Bone marrow (tissue), 2 donors: ENCODE data around the gene ANKRD53.

Source experiments
- DNase-seq, 2 donors: peaks; one replicate each; lab custom pipeline; 2025; lab: John Stamatoyannopoulos, UW

Gene ANKRD53, protein sequence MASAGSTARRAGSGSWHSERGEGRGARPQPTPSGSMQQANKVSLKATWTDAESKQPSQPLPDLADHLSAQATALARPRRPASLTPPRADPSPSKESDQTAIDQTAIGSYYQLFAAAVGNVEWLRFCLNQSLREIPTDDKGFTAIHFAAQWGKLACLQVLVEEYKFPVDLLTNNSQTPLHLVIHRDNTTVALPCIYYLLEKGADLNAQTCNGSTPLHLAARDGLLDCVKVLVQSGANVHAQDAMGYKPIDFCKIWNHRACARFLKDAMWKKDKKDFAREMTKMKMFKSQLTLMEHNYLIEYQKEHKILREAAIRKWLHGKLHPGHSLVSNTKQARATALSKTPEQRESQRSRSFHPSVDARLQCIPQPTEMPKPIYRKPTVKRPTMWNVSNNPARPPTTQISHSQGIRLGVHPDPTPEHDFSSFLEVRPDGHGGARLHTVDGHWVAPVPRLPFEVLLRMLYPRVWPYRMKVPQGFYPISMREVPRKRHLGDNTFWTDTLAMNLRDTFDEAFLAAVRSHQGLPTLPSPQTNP

DNA sequence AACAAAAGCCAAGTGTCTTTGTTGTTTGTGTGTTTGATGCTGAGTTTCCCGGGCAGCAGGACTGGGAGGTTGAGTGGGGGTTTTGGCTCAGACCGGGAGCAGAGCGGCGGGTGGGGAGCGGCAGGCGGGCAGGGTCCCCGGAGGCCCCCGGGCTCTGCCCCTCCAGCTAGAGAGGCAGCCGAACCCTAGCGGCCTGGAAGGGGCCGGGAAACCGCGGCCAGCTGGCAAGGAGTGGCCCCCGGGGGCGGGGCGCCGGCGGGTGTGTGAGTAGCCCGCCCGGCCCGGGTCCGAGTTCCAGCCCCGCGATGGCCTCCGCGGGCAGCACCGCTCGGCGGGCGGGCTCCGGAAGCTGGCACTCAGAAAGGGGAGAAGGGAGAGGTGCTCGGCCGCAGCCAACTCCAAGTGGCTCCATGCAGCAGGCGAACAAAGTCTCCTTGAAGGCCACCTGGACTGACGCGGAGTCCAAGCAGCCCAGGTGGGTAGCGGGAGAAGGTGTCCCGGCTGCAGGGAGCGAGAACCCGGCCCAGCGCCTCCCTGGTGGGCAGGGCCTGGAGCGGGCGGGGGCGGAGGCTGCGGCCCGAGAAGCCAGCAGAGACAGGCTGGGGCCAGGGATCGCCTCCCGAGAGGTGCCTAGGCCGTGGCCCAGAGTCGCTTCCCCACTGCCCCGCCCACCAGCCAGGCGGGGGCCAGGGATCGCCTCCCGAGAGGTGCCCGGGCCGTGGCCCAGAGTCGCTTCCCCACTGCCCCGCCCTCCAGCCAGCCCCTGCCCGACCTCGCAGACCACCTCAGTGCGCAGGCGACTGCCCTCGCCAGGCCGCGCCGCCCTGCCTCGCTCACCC is at the start of gene ANKRD53:
Gene ANKRD53 (plus strand): TSS at position 290 of the 839 bp plus-strand sequence. CDS start 16 bp downstream, at position 306.
- DNase-seq = no peak

DNA sequence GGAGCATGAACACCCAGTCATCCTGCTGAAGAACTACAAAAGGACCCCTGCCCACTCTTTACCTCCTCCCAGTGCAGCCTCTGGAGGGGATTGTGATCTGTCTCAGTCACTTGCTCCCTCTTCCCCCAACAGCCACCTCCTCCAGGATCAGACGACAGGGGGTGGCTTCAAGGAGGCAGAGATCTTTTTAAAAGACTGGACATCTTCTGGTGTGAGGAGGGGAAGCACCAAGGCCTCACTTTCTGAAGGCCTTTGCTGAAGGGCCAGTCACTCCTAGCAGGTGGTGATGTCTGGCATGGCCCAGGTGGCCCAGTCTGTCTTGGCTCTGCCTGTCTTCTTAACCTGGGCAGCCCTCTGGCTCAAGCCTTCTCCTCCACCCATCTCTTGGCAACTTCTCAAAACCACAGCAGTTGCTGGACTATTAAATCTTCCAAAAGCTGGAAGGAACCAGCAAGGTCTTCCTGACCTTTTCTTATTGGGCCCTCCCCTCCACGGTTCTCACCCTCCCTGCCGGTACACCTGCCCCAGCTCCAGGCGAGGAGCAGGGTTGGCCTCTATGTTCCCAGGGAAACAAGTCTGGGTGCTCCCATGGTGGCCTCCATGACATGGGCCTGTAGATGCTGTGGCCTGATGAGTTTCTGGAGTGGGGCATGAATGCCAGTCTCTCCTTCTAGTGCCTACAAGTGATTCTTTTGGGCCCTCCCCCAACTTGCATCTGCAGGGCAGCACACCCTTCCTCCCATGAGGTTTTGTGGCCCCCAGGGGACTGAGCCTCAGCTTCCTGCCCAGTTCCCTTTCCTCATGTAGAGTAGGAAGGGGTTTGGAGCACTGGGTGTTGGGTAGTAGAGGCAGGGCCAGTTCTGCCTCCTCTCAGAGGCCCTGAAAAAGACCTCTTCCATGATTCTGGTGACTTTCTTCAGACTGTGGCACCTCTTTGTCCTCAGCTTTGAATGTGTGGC is 47.8 kb upstream of the ANKRD53 start:
- DNase-seq = no peak

DNA sequence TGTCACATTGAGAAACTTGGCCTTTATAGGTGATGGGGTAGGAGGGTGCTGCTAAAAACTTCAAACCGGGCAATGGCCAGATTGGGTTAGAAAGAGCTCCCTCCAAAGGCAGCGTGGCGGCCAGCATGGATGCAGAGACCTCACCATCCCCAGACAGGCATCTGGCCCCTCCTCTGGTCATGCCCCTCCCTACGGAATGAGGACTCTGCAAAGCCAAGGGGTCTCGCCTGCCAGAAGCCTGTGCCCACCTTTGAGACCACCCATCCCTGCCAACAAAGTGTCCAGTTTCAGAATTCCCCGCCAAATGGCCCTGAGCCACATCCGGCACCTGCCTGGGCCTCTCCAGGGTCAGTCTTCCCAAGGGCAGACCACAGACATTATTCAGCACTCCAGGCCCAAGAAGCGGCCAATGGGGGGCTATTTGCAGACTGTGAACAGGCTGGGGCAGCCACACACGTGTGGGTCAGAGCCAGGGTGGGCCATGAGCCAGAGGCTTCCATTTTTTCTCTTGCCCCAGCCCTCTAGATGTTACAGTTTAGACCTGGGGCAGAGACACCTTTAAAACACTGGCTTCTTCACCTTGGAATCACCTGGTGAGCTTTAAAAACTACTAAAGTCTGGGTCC is 46.9 kb upstream of the ANKRD53 start:
- no peak for DNase-seq

DNA sequence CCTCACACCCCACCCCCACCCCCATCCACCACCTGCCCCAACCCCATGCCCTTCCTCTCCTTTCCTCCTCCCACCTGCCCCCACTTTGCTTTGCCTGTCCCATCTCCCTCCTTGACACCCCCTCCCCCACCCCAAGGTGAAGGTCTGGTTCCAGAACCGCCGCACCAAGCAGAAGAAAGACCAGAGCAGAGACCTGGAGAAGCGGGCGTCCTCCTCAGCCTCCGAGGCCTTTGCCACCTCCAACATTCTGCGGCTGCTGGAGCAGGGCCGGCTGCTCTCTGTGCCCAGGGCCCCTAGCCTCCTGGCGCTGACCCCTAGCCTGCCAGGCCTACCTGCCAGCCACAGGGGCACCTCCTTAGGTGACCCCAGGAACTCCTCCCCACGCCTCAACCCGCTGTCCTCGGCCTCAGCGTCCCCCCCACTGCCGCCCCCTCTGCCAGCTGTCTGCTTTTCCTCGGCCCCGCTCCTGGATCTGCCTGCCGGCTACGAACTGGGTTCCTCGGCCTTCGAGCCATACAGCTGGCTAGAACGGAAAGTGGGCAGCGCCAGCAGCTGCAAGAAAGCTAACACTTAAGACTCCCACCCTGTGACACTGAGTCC is 45.7 kb upstream of the ANKRD53 start:
- no peak for DNase-seq

DNA sequence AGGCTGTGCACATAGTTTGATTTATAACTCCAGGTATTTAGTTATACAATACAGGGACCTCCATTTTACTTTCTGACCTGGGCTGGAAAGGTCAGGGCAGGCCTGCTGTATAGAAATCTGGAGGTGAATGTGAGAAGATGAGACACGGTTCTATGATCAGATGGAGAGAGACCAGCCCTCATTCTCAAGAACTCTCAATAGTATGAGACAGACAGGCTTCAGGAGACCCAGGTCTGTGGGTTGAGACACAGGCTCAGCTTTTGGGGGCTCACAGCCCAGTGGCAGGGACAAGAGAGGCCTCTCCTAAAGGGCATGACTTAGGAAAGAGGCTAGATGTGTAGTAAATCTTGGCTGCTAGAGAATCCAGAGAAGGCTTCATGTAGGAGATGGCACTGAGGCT is 43.4 kb upstream of the ANKRD53 start:
- DNase-seq = no peak

DNA sequence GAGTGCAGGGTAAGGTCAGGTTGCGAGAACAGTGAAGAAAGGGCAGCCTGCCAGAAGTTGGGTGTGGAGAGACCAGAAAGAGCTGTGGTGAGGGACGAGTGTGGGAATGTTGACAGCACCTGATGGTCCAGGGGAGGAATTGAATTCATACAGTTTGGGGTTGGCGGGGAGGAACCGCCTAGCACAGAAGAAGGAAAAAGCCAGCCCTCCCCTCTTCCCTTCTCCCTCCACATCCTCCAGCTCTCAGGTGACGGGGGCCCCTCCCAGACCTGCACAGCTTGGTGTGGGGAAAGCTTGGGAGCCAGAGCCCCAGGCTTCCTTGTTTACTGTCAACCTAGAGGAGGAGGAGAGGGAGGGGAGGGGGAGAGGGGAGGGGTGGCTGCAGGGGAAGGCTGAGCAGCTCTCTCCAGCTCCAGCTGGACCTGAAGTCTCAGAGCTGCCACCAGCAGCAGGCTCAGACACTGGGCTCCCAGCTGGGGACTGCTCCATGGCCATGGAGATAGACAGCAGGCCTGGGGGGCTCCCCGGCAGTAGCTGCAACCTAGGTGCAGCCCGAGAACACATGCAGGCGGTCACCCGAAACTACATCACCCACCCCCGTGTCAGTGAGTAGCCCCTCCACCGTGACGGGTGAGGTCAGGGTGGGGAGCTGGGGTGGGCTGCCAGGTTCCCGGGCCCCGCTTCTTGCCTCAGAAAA is 42.8 kb upstream of the ANKRD53 start, which contains the start of gene ATP6V1B1:
Gene ATP6V1B1 (plus strand): TSS at position 433 of the 697 bp plus-strand sequence. CDS start 55 bp downstream, at position 488.
- no peak for DNase-seq

DNA sequence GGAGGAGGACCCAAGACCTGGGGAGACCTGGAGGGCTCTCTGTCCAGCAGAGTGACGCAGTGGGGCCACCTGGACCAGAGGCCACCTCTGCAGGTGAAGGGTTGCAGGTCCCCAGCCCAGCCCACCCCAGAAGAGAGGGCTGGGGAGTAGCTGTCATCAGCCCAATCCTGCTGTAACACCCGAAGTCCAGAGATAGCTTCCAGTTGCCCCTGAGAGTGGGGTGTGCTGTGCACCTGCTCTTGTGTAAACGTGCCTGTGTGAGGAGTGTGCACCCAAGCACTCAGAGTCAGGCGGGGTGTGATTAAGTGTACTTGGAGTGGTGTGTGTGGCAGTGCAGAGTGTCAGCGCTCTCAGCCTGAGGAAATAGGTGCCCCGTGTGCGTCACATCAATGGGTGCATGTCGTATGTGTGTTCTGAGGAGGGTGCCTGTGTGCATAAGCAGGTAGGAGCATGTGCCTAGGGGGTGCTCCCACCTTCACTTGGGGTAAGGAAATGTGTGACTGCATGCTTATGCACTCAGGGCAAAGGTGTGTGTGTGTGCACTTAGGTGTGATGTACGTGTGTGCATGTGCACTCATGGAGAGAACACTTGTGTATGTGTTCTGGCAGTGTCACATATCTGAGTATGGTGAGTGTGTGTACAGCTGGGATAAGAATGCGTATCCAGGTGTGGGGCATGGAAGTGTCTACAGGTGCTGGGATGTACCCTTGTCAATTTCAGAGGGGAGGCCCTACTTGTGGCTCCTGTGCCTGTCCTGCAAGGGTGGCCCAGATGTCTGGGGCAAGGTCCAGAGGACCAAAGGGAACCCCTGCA is 42.1 kb upstream of the ANKRD53 start:
- DNase-seq = no peak

DNA sequence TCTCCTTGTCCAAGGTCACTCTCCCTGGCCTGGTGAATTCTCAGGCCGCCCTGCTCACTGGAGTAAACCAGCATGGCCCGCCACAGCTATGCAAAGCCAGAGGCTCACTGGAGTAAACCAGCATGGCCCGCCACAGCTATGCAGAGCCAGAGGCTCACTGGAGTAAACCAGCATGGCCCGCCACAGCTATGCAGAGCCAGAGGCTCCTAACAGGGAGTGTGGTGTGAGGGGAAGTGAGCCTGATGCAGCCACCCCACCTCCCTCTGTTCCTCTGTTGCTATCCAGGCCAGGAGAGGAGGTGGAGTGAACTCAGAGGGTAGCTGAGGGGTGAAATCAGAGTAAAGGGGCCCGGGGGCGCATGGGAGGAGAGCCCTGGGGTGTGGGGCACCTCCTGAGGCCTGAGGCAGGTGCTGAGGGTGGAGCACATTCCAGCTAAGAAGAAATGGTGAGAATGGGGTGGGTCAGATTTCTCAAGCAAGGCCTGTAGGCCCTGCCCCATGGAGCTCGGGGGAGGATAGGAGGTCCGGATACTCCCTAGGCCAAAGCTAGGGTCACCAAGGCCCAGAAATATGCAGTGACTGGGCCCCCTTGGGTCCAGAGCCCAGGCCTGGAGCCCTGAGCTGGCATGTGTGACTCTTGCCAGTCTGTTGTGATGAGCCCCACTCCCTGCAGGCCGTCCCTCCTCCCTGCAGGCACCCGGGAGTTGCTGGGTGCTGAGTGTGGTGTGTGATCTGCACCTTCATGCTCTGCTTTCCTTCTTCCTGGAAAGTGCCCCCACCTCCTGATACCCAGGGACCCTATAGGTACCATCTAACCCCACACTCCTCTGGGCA is 41.2 kb upstream of the ANKRD53 start:
- DNase-seq = no peak

DNA sequence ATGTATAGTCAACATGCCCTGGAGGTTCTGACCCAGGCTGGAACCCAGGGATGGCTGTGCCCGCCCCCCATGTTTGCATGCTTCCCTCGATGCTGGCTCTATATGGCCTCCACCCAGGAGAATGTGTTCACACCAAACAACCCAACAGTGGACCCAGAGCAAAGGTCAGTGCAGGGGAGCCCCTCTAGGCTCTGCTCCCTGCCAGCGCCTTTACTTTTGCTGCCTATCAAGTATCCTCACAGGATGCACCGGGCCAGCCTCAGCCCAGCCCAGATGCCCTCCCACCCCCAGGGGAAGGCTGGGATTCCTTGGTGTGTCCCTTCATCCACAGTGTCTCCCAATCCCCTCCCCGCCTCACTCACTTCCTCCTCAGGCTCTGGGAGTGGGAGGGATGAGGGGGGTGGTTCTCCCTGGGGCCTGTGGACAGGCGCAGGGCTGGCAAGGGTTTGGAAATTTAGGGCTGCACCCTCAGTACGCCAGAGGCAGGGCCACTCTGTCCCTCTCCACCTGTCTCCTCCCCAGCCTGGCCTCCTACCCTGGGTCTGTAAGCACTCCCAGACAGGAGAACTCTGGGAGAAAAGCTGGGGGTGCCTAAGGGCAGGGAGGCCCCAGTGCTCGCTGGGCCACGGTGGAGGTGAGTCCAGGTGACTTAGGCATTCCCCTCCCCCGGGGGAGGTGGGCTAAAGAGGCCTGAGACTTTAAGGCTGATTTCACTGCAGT is 40.4 kb upstream of the ANKRD53 start:
- DNase-seq = no peak

DNA sequence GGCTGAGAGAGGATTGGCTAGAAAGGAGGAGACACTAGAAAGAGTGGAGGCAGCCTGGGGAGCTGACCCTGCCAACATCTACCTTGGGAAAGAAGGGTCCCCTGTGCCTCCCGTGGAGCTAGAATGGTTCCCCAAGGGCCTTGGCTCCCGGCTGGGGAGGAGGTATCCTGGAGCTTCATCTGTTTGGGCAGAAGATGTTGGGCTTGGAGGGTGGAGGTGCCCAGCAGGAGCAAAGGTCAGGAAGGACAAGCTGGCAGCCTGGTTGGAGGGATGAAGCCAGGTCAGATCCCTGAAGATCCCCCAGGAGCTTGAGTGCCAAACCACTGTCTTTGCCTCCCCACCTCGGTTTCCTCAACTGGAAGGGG is 39.9 kb upstream of the ANKRD53 start:
- DNase-seq = no peak

DNA sequence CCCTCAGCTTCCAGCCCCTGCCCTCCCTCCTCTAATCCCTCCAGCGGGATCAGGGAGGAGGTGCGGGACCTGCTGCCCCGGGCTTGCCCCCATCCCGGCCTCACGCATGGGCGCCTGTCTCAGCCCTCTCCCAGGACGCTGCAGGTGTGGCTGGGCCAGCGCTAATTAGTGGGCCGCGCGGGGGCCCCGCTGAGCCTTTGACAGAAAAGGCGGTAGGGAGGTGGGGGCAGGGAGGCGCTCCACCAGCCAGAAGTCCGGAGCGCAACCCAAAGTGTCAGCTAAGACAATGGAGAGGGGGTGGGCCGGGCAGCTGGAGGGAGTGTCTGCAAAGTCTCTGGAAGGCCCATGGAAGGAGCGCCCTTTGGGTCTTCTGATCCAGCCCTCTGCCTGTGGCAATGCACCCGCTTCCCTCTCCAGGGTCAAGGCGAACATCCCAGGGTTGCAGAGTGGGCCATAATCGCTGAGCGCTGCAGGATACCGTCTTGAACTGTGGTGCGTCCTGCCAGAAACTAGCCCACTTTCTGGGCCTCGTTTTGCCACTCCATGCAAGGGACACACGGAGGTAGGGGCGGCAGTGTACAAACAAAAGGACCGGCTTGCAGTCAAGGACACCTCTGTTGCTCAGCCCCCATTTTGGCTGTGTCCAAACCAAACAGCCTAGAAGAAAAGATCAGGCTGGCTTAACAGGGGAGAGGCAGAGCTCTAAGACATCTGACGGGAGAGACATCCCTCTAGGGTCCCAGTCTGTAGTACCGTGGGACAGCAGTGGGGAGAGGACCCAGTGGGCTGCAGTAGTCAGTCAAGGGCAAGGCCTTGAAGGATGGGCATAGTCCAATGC is 39.2 kb upstream of the ANKRD53 start:
- no peak for DNase-seq

DNA sequence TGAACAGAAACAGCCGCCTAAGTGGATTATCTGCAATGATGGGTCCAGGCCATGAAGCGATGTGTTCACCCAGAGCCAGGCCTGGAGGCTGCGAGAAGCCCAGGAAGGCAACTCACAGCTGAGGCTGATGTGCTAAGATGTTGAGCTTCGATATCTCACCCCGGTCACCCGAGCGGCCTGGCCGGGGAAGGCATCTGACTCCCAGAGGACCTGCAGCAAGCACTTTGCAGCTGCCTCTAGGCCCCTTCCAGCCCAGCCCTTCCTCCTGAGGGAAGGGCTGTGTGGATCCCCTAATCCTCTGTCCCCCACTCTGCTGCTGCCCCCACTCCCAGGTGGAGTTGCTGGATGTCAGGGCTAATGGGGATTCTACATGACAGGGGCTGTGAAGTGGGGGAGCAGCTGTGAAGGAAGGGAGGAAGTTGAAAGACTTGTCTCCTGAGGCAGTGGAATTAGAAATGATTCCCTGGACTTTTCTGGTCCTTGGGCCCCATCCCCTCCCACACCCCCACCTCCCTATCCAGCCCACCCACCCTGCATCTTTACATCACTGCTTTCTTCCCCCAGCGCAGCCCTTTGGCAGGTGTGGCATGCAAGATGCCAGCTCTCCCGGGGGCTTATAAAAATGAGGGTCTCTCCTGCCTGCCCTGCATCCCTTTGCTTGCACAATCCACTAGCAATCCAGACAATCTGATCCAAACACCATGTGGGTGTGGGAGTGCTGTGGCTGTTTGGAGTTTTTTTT is 38.4 kb upstream of the ANKRD53 start:
- DNase-seq = no peak

DNA sequence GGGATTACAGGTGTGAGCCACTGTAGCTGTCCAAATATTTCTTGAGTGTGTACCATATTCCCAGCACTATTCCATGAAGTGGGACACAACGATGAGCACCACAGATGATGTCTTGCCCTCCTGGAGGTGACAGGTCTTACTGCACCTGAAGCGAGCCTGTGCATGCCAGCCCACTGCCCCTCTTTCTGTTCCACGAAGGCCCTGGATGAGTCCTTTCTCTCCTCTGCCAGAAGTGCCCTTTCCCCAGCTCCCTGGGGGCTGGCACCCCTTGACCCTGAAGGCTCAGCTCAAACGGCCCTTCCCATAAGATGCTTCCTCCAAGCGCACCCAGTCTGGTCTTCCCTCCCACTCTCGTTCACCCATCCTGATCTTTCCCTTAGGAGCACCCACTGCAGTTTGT is 37.2 kb upstream of the ANKRD53 start:
- no peak for DNase-seq

DNA sequence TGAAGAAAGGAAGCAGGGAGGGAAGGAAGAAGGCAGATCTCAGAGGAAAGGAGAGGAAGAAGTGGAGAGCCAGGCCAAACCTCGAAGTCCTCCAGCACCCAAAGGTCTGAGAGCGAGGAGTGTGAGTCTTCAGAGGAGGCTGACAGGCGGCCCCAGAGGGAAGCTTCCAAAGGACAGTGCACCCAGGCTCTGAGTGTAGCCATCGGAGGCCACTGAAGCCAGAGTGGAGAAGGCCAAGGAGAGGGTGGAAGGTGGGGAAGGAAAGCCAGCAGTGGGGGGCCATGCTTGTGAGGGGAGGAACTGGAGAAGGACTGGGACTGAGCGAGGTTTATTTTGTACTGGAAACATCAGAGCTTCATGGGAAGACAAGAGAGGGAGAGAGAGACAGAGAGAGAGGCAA is 36.7 kb upstream of the ANKRD53 start:
- DNase-seq = no peak

DNA sequence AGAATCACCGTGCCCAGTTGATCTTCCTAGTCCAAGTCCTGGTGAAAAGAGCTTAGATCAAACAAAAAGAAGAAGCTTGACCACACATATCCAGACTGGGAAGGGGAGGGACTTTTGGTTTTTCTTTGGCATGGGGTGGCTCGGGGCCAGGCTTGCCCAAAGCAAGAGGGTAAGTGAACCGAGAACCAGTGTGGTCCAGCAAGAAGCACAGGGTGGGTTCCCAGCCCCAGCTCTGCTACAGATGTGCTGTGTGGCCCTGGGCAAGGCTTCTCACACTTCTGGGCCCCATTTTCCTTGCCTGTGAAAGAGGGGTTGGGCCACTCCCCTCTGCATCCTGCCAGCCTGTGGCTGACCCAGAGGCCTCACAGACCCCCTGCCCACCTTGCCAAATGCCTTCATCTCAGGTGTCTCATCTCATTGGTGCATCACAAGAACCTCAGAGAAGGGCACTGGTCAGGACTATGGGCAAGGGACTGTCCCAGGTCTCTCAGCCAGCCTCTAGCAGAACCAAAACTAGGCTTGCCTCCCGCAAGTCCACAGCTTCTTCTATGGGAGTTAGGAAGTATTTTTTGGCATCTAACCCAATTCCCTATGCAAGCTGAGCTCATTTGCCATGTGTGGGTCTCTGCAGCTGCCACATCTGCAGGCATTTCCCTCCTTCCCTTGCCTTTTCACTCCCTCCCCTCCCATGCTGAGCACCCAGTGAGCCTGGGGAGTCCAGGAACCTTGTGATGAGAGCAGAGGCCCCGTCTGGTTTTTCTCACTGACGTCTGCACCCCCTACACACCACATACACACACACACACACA is 35.8 kb upstream of the ANKRD53 start:
- DNase-seq = no peak
